ENCODE results near the gene CNMD. TPM values are rescaled to one million over a fixed set of nuclear protein-coding genes. Genes with fewer than 3 reads are reported as not detected.

The CNMD gene
- polyA plus RNA-seq (ENCODE audit: insufficient read length) = 0.56 TPM

GRCh38 chr13:52739468-52740071 is at the start of gene CNMD:
TSS of gene CNMD (minus strand) at chr13:52739820. CDS start at chr13:52739701, 119 bp downstream.
- no peak for DNase-seq

GRCh38 chr13:52788011-52788410 is 48.4 kb upstream of the CNMD start:
- DNase-seq = no peak

- DNase-seq = no peak
Observed at GRCh38 chr13:52787235-52787634, 47.6 kb upstream of the CNMD start.

- no peak for DNase-seq
Observed at GRCh38 chr13:52786766-52787165, 47.1 kb upstream of the CNMD start.

GRCh38 chr13:52785739-52786138 is 46.1 kb upstream of the CNMD start:
- DNase-seq = no peak

- DNase-seq = no peak
Observed at GRCh38 chr13:52784591-52785340, 45.1 kb upstream of the CNMD start.

- DNase-seq = no peak
Observed at GRCh38 chr13:52783943-52784342, 44.3 kb upstream of the CNMD start.

GRCh38 chr13:52782471-52783448 is 43.1 kb upstream of the CNMD start:
- no peak for DNase-seq

- DNase-seq = no peak
Observed at GRCh38 chr13:52780611-52781010, 41.0 kb upstream of the CNMD start.

- DNase-seq = no peak
Observed at GRCh38 chr13:52780092-52780491, 40.5 kb upstream of the CNMD start.

- DNase-seq = no peak
Observed at GRCh38 chr13:52779103-52779502, 39.5 kb upstream of the CNMD start.

GRCh38 chr13:52776726-52777125 is 37.1 kb upstream of the CNMD start:
- no peak for DNase-seq

- no peak for DNase-seq
Observed at GRCh38 chr13:52775511-52775910, 35.9 kb upstream of the CNMD start.

- DNase-seq = no peak
Observed at GRCh38 chr13:52767949-52768516, 28.4 kb upstream of the CNMD start.

- no peak for DNase-seq
Observed at GRCh38 chr13:52765611-52766390, 26.2 kb upstream of the CNMD start.

- DNase-seq = no peak
Observed at GRCh38 chr13:52760077-52760476, 20.5 kb upstream of the CNMD start.

- DNase-seq = no peak
Observed at GRCh38 chr13:52758114-52758513, 18.5 kb upstream of the CNMD start.

GRCh38 chr13:52751196-52751595 is 11.6 kb upstream of the CNMD start:
- no peak for DNase-seq

GRCh38 chr13:52750713-52751112 is 11.1 kb upstream of the CNMD start:
- DNase-seq = no peak

- DNase-seq = no peak
Observed at GRCh38 chr13:52749419-52749818, 9.8 kb upstream of the CNMD start.

GRCh38 chr13:52746141-52746540 is 6.5 kb upstream of the CNMD start:
- DNase-seq = no peak

- DNase-seq = peak; percentile 4
Observed at GRCh38 chr13:52744842-52745375, 5.3 kb upstream of the CNMD start.

All from hindlimb muscle (tissue), 1 donor.